GM23338 (cell line): ENCODE results near the gene CDH9. TPM values are rescaled to one million over a fixed set of nuclear protein-coding genes. Genes with fewer than 3 reads are reported as not detected.

Source experiments
- ATAC-seq: fragments of 200-7000 bp; cut with Tn5 transposase; 3 replicates; pipeline ENCODE4 v1.9.1; 2020
- DNase-seq: peaks from one replicate; pipeline ENCODE4 v3.0.0-alpha.2; 2015; ENCODE audit warnings: low spot score
- H2AFZ ChIP-seq: fragments of 200-600 bp; sonication (generic); 2 replicates; pipeline ENCODE4 v1.8.0; 2016; ENCODE audit warnings: antibody characterized with exemption, mild to moderate bottlenecking, moderate library complexity
- H3F3A ChIP-seq: fragments of 200-600 bp; sonication (generic); replicated peaks from 2 replicates; pipeline ENCODE4 v1.8.0; 2017; ENCODE audit warnings: antibody characterized with exemption, mixed run types, low read depth
- H3K27ac ChIP-seq: fragments of 200-600 bp; sonication (generic); 2 replicates; pipeline ENCODE4 v1.6.1; 2016; ENCODE audit warnings: low read depth
- H3K27me3 ChIP-seq: fragments of 200-600 bp; sonication (generic); 2 replicates; pipeline ENCODE4 v1.8.0; 2016; ENCODE audit warnings: mild to moderate bottlenecking, mixed run types, moderate library complexity; ENCODE audit not compliant: insufficient read depth
- H3K36me3 ChIP-seq: fragments of 200-600 bp; sonication (generic); 2 replicates; pipeline ENCODE4 v1.8.0; 2016; ENCODE audit warnings: mild to moderate bottlenecking; ENCODE audit not compliant: insufficient read depth
- H3K4me1 ChIP-seq: fragments of 200-600 bp; sonication (generic); 2 replicates; pipeline ENCODE4 v1.8.0; 2016; ENCODE audit warnings: mild to moderate bottlenecking, moderate library complexity; ENCODE audit not compliant: insufficient read depth
- H3K4me2 ChIP-seq: fragments of 200-600 bp; sonication (generic); 2 replicates; pipeline ENCODE4 v1.7.1; 2017; ENCODE audit warnings: mixed run types
- H3K4me3 ChIP-seq: fragments of 200-600 bp; sonication (generic); 2 replicates; pipeline ENCODE4 v1.6.1; 2016; ENCODE audit warnings: mixed run types
- H3K79me2 ChIP-seq: fragments of 200-600 bp; sonication (generic); replicated peaks from 2 replicates; pipeline ENCODE4 v1.8.0; 2017; ENCODE audit warnings: mild to moderate bottlenecking; ENCODE audit not compliant: insufficient read depth
- H3K9me2 ChIP-seq: fragments of 200-600 bp; sonication (generic); 2 replicates; pipeline ENCODE4 v1.8.0; 2017; ENCODE audit not compliant: insufficient read depth
- H4K20me1 ChIP-seq: fragments of 200-600 bp; sonication (generic); replicated peaks from 2 replicates; pipeline ENCODE4 v1.8.0; 2017; ENCODE audit warnings: mild to moderate bottlenecking; ENCODE audit not compliant: insufficient read depth
- H3K27ac Mint-ChIP-seq: 2 replicates; pipeline ENCODE4 v1.8.0; 2020; ENCODE audit warnings: inconsistent platforms, mild to moderate bottlenecking, moderate library complexity, mixed read lengths
- H3K27me3 Mint-ChIP-seq: 3 replicates; pipeline ENCODE4 v1.8.0; 2022; ENCODE audit warnings: low read depth, mild to moderate bottlenecking, moderate library complexity, mixed read lengths, inconsistent platforms; ENCODE audit not compliant: insufficient read depth, poor library complexity
- H3K36me3 Mint-ChIP-seq: 3 replicates; pipeline ENCODE4 v1.8.0; 2021; ENCODE audit warnings: low read depth, mild to moderate bottlenecking, inconsistent platforms, moderate library complexity, mixed read lengths
- H3K4me1 Mint-ChIP-seq: 3 replicates; pipeline ENCODE4 v1.8.0; 2020; ENCODE audit warnings: mild to moderate bottlenecking, inconsistent platforms, mixed read lengths
- H3K4me3 Mint-ChIP-seq: 3 replicates; pipeline ENCODE4 v1.8.0; 2021; ENCODE audit warnings: moderate library complexity, mild to moderate bottlenecking, inconsistent platforms, mixed read lengths
- H3K9me3 Mint-ChIP-seq: 3 replicates; pipeline ENCODE4 v1.8.0; 2020; ENCODE audit warnings: moderate library complexity, mild to moderate bottlenecking, inconsistent platforms, mixed read lengths
- CTCF ChIP-seq, 2 experiments: fragments of 200-600 bp in 1 of 2; sonication (generic) in 1 of 2; conservative IDR thresholded peaks; 2 replicates each; pipeline versions ENCODE4 v1.5.1 to v1.6.1; 2016 to 2017; ENCODE audit warnings: antibody characterized with exemption in 2 of 2, low read depth in 2 of 2, mild to moderate bottlenecking in 2 of 2, moderate library complexity in 1 of 2
- EZH2 ChIP-seq: fragments of 200-600 bp; sonication (generic); IDR thresholded peaks from one replicate; pipeline ENCODE4 v1.8.0; 2017; ENCODE audit warnings: antibody characterized with exemption, mild to moderate bottlenecking, low read depth; ENCODE audit not compliant: unreplicated experiment
- EZH2phosphoT487 ChIP-seq: fragments of 200-600 bp; sonication (generic); IDR thresholded peaks from one replicate; pipeline ENCODE4 v1.8.1; 2018; ENCODE audit warnings: antibody characterized with exemption; ENCODE audit not compliant: unreplicated experiment
- JUNB ChIP-seq: IDR thresholded peaks from one replicate; pipeline ENCODE4 v1.6.1; 2016; ENCODE audit warnings: antibody characterized with exemption; ENCODE audit not compliant: unreplicated experiment
- NANOG ChIP-seq: IDR thresholded peaks from 2 replicates; pipeline ENCODE4 v1.6.1; 2016; ENCODE audit warnings: antibody characterized with exemption, borderline replicate concordance
- POLR2AphosphoS5 ChIP-seq: IDR thresholded peaks from 2 replicates; pipeline ENCODE4 v1.6.1; 2016; ENCODE audit warnings: antibody characterized with exemption, low read depth
- REST ChIP-seq: IDR thresholded peaks from one replicate; pipeline ENCODE4 v1.6.1; 2018; ENCODE audit warnings: antibody characterized with exemption; ENCODE audit not compliant: unreplicated experiment
- STAT1 ChIP-seq: IDR thresholded peaks from one replicate; pipeline ENCODE4 v1.6.1; 2016; ENCODE audit warnings: antibody characterized with exemption; ENCODE audit not compliant: unreplicated experiment
- ZNF114 ChIP-seq: fragments of 250-450 bp; sonication (Bioruptor Pico); IDR thresholded peaks from 2 replicates; pipeline ENCODE4 v1.5.0; 2020; ENCODE audit warnings: mild to moderate bottlenecking, moderate library complexity
- ZNF331 ChIP-seq: fragments of 250-450 bp; sonication (Bioruptor Pico); IDR thresholded peaks from 2 replicates; pipeline ENCODE4 v1.5.0; 2020; ENCODE audit warnings: low read depth, mild to moderate bottlenecking, moderate library complexity
- polyA plus RNA-seq: library from polyadenylated mRNA; unstranded; fragments of >200 nt; fragmentation: Nextera tagmentation; extraction: Ambion mirVana; gene quantifications from 2 replicates; pipeline ENCODE4 v1.2.1, GENCODE V29; 2016
- total RNA-seq: library from RNA; depleted of rRNA; stranded (reverse); fragments of >200 nt; shearing (Covaris generic); gene quantifications from 2 replicates; pipeline ENCODE4 v1.2.3, GENCODE V29; 2014
- TF ChIP-seq, protein P1 (sequence below): IDR thresholded peaks from 2 replicates; pipeline ENCODE4 v1.6.1; 2016; ENCODE audit warnings: antibody characterized with exemption

The CDH9 gene
- total and polyA plus RNA-seq, 2 experiments from 2014 or later: 0.26 to 0.31 TPM

DNA sequence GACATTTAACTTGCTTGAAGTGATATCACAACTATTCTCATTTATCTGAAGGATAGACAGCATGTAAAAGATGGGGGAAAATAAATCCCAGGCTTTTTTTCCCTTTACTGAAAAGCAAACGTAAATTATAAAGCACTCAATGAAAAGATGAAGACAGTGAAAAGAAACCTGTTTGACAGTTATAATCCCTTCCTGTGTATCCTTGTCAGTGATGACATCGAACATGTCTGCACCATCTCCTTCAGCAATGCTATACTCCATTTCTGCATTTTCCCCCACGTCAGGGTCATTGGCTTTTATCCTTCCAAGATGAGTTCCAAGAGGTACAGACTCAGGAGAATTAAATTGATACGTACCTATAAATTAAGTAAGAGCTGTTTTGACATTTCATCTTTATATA is 134.9 kb downstream of the CDH9 start (continued):
- TF ChIP-seq STAT1 (no peak), CTCF (conservative IDR thresholded peaks at IDR 0.05; ENCODE audit: low read depth in 2 of 2) (no peak), ZNF331 (CRISPR knock-in tag) (no peak), ZNF114 (no peak), NANOG (no peak), EZH2phosphoT487 (no peak)
- TF ChIP-seq, protein P1, sequence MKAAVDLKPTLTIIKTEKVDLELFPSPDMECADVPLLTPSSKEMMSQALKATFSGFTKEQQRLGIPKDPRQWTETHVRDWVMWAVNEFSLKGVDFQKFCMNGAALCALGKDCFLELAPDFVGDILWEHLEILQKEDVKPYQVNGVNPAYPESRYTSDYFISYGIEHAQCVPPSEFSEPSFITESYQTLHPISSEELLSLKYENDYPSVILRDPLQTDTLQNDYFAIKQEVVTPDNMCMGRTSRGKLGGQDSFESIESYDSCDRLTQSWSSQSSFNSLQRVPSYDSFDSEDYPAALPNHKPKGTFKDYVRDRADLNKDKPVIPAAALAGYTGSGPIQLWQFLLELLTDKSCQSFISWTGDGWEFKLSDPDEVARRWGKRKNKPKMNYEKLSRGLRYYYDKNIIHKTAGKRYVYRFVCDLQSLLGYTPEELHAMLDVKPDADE: no peak

DNA sequence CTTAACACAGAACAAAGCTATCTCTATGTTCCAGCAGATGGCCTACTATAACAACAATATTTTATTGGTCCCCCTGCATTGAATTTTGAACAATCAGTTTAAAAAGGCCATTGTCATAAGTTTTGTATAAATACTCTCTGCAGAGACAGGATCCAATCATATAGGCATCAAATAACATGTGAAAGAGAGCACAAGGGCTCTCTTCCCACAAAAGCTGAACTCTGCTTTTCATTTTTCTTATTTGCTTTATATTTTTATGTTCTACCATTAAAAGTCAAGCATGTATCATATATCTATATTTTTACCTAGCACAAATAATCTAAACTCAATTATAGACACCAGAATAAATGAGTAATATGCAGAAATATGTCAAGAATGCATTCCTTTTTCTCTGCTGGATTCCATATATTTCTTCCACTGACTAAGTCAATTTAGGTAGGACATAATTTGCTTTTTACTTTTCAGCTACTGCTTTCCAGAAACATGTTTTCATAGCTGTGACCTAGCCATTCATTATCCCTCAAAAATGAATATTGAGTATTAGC is 143.6 kb downstream of the CDH9 start:
- no peaks in the 10 kb centered on the region; the same call in 2 of the 3 replicates for H3K9me3 Mint-ChIP-seq
- Histone ChIP-seq H3K4me1 (no peaks in the 10 kb centered on the region), H4K20me1 (no peaks in the 10 kb centered on the region), H2AFZ (no peak overlapping the region), H3K36me3 (no peaks in the 10 kb centered on the region), H3K4me2 (no peak overlapping the region), H3K4me3 (no peak overlapping the region), H3K27ac (no peak overlapping the region), H3F3A (no peaks in the 10 kb centered on the region), H3K79me2 (no peaks in the 10 kb centered on the region), H3K9me2 (no peaks in the 10 kb centered on the region), H3K27me3 (no peaks in the 10 kb centered on the region)
- no peak overlapping the region for H3K4me3 Mint-ChIP-seq
- no peaks in the 10 kb centered on the region for H3K4me1 Mint-ChIP-seq
- H3K27ac Mint-ChIP-seq: no peak overlapping the region
- no peaks in the 10 kb centered on the region for H3K36me3 Mint-ChIP-seq
- DNase-seq: no peak
- no peaks in the 10 kb centered on the region for H3K27me3 Mint-ChIP-seq
- no peak for ATAC-seq
- TF ChIP-seq, protein P1: no peak
- TF ChIP-seq POLR2AphosphoS5 (no peak), EZH2 (no peak), REST (no peak), ZNF114 (no peak), STAT1 (no peak), JUNB (no peak), NANOG (no peak)
